Esophagus muscularis mucosa (tissue), 4 donors: Measurements from ENCODE around the gene ULK3.

Source experiments
- CTCF ChIP-seq, 3 experiments: fragments of 200-600 bp in 2 of 3; fragments of 450-650 bp in 1 of 3; sonication (generic) in 2 of 3; IDR thresholded peaks; one replicate each; pipeline ENCODE4 v1.5.1; 2017 to 2019; ENCODE audit warnings: antibody characterized with exemption in 3 of 3, mild to moderate bottlenecking in 2 of 3, moderate library complexity in 1 of 3
- EP300 ChIP-seq: sonication (generic); formaldehyde crosslinking; IDR thresholded peaks from one replicate; pipeline ENCODE4 v1.6.1; 2017; ENCODE audit warnings: antibody characterized with exemption
- POLR2AphosphoS5 ChIP-seq, 2 donors: sonication (generic); formaldehyde crosslinking; IDR thresholded peaks; one replicate each; pipeline ENCODE4 v1.6.1; 2017; ENCODE audit warnings: antibody characterized with exemption in 2 of 2

- TF ChIP-seq CTCF (IDR thresholded peaks at IDR 0.05) (no peak), EP300 (no peak), POLR2AphosphoS5 (IDR thresholded peaks at IDR 0.05) (no peak)
These were observed 41.5 kb downstream of the ULK3 start for GRCh38 chr15:74801311-74801997.
